ENCODE measurements around the gene ENDOV.
A peak's percentile ranks its signal among the peaks of the same experiment; 100 is the strongest.

Gene ENDOV

DNA sequence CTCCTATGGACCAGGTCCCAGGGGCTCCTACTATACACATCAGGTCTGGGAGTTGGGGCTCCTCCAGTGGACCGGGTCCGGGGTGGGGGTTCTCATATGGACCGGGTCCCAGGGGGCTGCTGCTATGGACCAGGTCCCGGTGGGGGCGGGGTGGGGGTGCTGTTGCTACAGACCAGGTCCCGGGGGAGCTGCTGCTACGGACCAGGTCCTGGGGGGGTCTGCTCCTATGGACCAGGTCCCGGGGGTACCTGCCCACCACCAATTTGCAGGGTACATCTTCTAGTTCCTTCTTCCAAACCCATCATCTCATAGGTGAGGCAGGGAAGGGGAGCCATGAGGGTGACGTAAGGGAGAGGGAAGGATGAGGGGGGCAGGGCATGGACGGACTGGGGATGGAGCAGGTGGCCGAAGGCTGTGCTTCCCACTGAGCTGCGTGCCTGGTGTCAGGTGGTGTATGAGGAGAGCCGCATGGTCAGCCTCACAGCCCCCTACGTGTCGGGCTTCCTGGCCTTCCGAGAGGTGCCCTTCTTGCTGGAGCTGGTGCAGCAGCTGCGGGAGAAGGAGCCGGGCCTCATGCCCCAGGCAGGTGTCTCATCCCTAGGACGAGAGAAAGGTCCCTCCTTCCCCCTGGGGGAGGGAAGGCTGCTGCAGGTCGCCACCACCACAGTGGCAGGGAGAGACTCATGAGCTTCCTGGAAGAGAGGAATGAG lies 6.6 kb downstream of the ENDOV start:
- TF ChIP-seq, protein P1, sequence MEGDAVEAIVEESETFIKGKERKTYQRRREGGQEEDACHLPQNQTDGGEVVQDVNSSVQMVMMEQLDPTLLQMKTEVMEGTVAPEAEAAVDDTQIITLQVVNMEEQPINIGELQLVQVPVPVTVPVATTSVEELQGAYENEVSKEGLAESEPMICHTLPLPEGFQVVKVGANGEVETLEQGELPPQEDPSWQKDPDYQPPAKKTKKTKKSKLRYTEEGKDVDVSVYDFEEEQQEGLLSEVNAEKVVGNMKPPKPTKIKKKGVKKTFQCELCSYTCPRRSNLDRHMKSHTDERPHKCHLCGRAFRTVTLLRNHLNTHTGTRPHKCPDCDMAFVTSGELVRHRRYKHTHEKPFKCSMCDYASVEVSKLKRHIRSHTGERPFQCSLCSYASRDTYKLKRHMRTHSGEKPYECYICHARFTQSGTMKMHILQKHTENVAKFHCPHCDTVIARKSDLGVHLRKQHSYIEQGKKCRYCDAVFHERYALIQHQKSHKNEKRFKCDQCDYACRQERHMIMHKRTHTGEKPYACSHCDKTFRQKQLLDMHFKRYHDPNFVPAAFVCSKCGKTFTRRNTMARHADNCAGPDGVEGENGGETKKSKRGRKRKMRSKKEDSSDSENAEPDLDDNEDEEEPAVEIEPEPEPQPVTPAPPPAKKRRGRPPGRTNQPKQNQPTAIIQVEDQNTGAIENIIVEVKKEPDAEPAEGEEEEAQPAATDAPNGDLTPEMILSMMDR (IDR thresholded peaks at IDR 0.05; ENCODE audit: extremely low read depth, insufficient read depth, missing control alignments), result no peak
- peak; percentile 12 for DNase-seq (ENCODE audit: low spot score)
- in situ Hi-C loops (cut with MboI; ENCODE audit: low pct_unique_long_range_greater_than_20kb, low sequenced_read_pairs, unreplicated experiment), result no loop called here

DNA sequence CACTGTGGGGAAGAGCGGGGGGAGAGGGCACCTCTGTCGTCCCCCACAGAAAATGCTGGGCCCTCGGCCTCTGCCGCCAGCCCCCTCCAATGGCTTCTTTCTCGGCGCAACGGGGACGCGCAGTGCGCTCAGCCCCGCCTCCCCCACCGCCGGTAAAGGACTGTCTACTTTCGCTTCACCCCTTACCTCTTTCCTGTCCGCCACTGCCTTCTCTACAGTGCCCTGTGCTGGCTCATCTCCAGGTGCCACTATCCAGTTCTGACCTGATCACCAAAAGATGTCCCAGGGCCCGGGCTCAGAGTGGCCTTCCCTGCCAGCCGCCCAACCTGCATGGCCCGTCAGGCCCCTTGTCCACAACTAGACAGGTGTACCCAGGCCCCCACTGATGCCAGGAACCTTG lies 7.3 kb downstream of the ENDOV start:
- no peak for DNase-seq (ENCODE audit: low spot score)
- in situ Hi-C loops (cut with MboI; ENCODE audit: low pct_unique_long_range_greater_than_20kb, low sequenced_read_pairs, unreplicated experiment), result no loop called here
- TF ChIP-seq, protein P1 (IDR thresholded peaks at IDR 0.05; ENCODE audit: extremely low read depth, insufficient read depth, missing control alignments), result no peak

DNA sequence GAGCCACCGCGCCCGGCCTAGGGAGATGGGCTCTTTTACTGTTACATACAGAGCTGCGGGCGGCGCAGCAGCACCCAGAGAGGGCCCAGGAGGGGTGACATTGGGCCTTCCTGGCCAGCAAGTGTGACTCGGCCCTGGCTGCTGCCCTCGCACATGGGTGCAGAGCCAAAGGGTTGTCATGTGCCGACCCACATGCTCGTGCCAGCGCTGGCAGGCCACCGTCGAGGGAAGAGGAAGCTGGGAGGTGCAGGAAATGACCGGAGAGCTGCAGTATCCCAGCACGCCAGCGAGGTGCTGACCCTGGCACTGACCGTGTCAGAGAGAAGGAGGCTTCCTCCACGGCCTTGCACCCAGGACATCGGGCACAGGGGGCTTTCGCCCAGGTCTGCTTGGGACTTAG lies 8.0 kb downstream of the ENDOV start:
- peak; percentile 12 for DNase-seq (ENCODE audit: low spot score)
- TF ChIP-seq, protein P1 (IDR thresholded peaks at IDR 0.05; ENCODE audit: extremely low read depth, insufficient read depth, missing control alignments), result no peak
- in situ Hi-C loops (cut with MboI; ENCODE audit: low pct_unique_long_range_greater_than_20kb, low sequenced_read_pairs, unreplicated experiment), result no loop called here

DNA sequence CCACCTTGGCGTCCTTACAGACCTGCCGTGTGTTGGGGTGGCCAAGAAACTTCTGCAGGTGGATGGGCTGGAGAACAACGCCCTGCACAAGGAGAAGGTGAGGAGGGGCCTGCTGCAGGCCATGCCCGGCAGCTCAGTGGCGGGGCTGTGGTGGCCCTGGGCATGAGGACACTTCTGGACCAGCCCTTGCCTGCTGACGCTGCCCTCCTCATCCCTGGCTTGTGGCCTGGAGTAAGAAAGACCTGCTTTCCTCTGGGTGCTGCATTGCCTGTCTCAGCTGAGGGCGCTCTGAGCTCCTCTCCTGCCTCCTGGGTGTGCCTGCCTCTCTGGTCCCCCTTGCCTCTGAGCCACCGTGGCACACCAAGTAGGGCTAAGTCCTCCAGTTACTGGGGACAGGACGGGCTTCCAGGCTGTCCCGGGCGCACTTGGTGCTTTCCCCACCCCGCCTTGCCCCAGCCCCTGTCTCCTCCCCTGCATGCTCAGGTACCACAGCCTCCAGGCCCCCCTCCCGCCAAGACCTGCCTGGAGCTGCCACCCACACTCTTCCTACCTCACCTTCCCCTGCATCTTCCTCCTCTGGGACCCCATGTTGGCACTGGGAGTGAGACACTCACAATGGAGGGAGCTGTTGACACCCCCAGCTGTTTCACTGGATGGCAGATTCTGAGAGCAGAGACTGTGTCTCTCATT lies 8.7 kb downstream of the ENDOV start:
- DNase-seq (ENCODE audit: low spot score), result peak; percentile 19
- in situ Hi-C loops (cut with MboI; ENCODE audit: low pct_unique_long_range_greater_than_20kb, low sequenced_read_pairs, unreplicated experiment), result no loop called here
- TF ChIP-seq, protein P1 (IDR thresholded peaks at IDR 0.05; ENCODE audit: extremely low read depth, insufficient read depth, missing control alignments), result no peak

DNA sequence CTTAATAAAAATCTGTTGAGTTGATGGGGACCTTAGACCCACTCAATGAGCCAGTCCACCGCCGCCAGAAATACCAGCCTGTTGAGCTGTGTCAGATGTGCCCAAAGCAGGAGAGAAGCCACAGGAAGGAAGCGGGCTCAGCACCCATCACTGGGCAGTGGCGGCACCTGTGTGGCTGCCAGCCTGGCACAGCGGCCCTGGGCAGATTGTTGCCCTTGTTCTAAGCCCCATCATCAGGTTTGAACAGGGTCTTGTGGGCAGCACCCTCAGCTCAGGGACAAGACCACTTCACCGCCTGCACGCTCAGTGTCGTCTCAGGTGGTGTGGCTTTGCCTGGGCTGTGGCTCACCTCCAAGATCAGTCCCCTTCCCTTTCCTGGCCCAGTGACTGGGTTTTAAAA lies 9.3 kb downstream of the ENDOV start:
- in situ Hi-C loops (cut with MboI; ENCODE audit: low pct_unique_long_range_greater_than_20kb, low sequenced_read_pairs, unreplicated experiment), result no loop called here
- TF ChIP-seq, protein P1 (IDR thresholded peaks at IDR 0.05; ENCODE audit: extremely low read depth, insufficient read depth, missing control alignments), result no peak
- no peak for DNase-seq (ENCODE audit: low spot score)

DNA sequence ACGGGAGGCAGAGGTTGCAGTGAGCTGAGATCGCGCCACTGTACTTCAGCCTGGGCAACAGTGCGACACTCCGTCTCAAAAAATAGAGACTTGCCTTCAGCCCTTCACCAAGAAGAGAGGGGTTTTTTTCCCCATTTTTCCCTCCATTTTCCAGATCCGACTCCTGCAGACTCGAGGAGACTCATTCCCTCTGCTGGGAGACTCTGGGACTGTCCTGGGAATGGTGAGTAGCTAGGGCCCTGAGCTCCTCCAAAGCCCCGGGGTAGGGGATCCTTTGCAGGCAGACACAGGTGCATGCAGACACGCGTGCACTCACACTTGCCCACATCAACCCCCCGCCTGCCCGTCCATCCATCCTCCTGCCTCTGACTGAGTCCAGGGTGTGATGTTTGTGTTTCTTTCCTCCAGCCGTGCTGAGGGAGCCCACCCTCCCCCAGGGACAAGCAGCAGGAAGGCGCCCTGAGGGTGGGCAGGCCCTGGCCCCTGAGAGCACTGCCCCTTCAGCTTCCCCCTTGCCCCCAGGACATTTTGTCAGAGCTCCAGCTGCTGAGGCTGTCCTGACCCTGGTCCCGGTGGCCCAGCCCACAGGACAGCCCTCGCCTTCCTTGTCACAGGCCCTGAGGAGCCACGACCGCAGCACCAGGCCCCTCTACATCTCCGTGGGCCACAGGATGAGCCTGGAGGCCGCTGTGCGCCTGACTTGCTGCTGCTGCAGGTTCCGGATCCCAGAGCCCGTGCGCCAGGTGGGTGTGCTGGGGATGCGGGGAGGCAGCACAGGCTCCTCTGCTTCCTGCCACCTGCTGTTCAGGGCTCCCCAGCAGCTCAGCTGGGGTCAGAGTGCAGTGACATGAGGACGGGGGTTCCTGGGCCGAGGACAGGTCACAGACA lies 10.2 kb downstream of the ENDOV start:
- DNase-seq (ENCODE audit: low spot score), result no peak
- TF ChIP-seq, protein P1 (IDR thresholded peaks at IDR 0.05; ENCODE audit: extremely low read depth, insufficient read depth, missing control alignments), result no peak
- in situ Hi-C loops (cut with MboI; ENCODE audit: low pct_unique_long_range_greater_than_20kb, low sequenced_read_pairs, unreplicated experiment), result loop anchor here (5.0 kb wide), 1 partner anchor 547 kb away; no protein-coding TSS in a partner anchor
